Keratinocyte (primary cell): Measurements from ENCODE around the gene MIS18A. TPM values are rescaled to one million over a fixed set of nuclear protein-coding genes. Genes with fewer than 3 reads are reported as not detected.

Experiments
- DNase-seq: peaks from one replicate; pipeline ENCODE4 v3.0.0-alpha.2; 2011; ENCODE audit warnings: low read depth, missing footprints, low spot score
- FAIRE-seq: peaks from 2 replicates; lab custom pipeline; 2011; peaks lifted over from hg19 to GRCh38; lab: Jason Lieb, UNC
- H2AFZ ChIP-seq: 2 replicates; pipeline ENCODE4 v1.6.0; 2012; ENCODE audit warnings: low read length, control low read depth, inconsistent platforms; ENCODE audit not compliant: control insufficient read depth
- H3K27ac ChIP-seq: 2 replicates; pipeline ENCODE4 v1.5.1; 2011; ENCODE audit warnings: low read length; ENCODE audit not compliant: control insufficient read depth, insufficient read depth
- H3K27me3 ChIP-seq: 3 replicates; pipeline ENCODE4 v1.6.0; 2011; ENCODE audit warnings: low read length; ENCODE audit not compliant: control insufficient read depth, insufficient read depth; ENCODE audit errors: extremely low read depth
- H3K36me3 ChIP-seq, 2 experiments: 2 replicates in 1 of 2; 3 replicates in 1 of 2; pipeline ENCODE4 v1.5.1; 2011; ENCODE audit warnings: low read length in 2 of 2, mild to moderate bottlenecking in 1 of 2; ENCODE audit not compliant: control insufficient read depth in 2 of 2, insufficient read depth in 2 of 2; ENCODE audit errors: extremely low read depth in 1 of 2
- H3K4me1 ChIP-seq: 3 replicates; pipeline ENCODE4 v1.5.1; 2011; ENCODE audit warnings: low read length; ENCODE audit not compliant: control insufficient read depth, insufficient read depth; ENCODE audit errors: extremely low read depth
- H3K4me2 ChIP-seq: 3 replicates; pipeline ENCODE4 v1.6.0; 2011; ENCODE audit warnings: low read depth, low read length; ENCODE audit not compliant: control insufficient read depth, insufficient read depth; ENCODE audit errors: extremely low read depth
- H3K4me3 ChIP-seq, 3 experiments: fragments of 200-600 bp in 1 of 3; sonication (generic) in 1 of 3; 2 replicates in 2 of 3; 3 replicates in 1 of 3; pipeline ENCODE4 v1.5.1; 2011 to 2016; ENCODE audit warnings: low read length in 3 of 3, mild to moderate bottlenecking in 3 of 3, control low read depth in 2 of 3, inconsistent platforms in 1 of 3, low read depth in 1 of 3, mixed read lengths in 1 of 3, mixed run types in 1 of 3, moderate library complexity in 1 of 3; ENCODE audit not compliant: control insufficient read depth in 2 of 3, insufficient read depth in 2 of 3; ENCODE audit errors: extremely low read depth in 1 of 3
- H3K79me2 ChIP-seq: 2 replicates; pipeline ENCODE4 v1.6.0; 2012; ENCODE audit warnings: low read length; ENCODE audit not compliant: control insufficient read depth, insufficient read depth
- H3K9ac ChIP-seq: 3 replicates; pipeline ENCODE4 v1.6.0; 2011; ENCODE audit warnings: low read length; ENCODE audit not compliant: control insufficient read depth, insufficient read depth; ENCODE audit errors: extremely low read depth
- H3K9me1 ChIP-seq: 3 replicates; pipeline ENCODE4 v1.6.0; 2011; ENCODE audit warnings: low read length; ENCODE audit not compliant: control insufficient read depth, insufficient read depth; ENCODE audit errors: extremely low read depth
- H3K9me3 ChIP-seq: 2 replicates; pipeline ENCODE4 v1.5.1; 2012; ENCODE audit warnings: low read depth, low read length; ENCODE audit not compliant: control insufficient read depth
- H4K20me1 ChIP-seq: 3 replicates; pipeline ENCODE4 v1.6.0; 2011; ENCODE audit warnings: low read length; ENCODE audit not compliant: control insufficient read depth, insufficient read depth; ENCODE audit errors: extremely low read depth
- CTCF ChIP-seq, 3 experiments: IDR thresholded peaks in 1 of 3; conservative IDR thresholded peaks in 1 of 3; optimal IDR thresholded peaks in 1 of 3; 2 replicates in 2 of 3; 3 replicates in 1 of 3; pipeline versions ENCODE3 to v1.5.1; 2011; ENCODE audit warnings: low read length in 3 of 3, mild to moderate bottlenecking in 3 of 3, moderate library complexity in 2 of 3, control low read depth in 1 of 3, inconsistent platforms in 1 of 3; ENCODE audit not compliant: insufficient read depth in 2 of 3; ENCODE audit errors: extremely low read depth in 1 of 3
- EZH2 ChIP-seq: IDR thresholded peaks from one replicate; pipeline ENCODE4 v1.6.1; 2012; ENCODE audit warnings: inconsistent platforms, mild to moderate bottlenecking, low read length, moderate library complexity
- dilution Hi-C: fragments of 300-500 bp; cut with MboI; formaldehyde crosslinking; loops from one replicate; pipeline ENCODE4 v1.7.0; 2020; ENCODE audit warnings: low sequenced_read_pairs; ENCODE audit not compliant: extremely low pct_ligation_motif_present
- polyA plus RNA-seq, 5 experiments: library from polyadenylated mRNA; depleted of rRNA in 3 of 5; stranded (reverse) in 3 of 5; stranded (forward) in 1 of 5; unstranded in 1 of 5; fragments of >200 nt; gene quantifications; 1 replicate in 1 of 5; 2 replicates in 3 of 5; 3 replicates in 1 of 5; pipeline versions ENCODE4 v1.2.1 to v1.2.3, GENCODE V29; 2011 to 2012; ENCODE audit warnings: missing spikeins in 2 of 5, low read depth in 1 of 5, low replicate concordance in 1 of 5

Gene MIS18A
- polyA plus RNA-seq, 1 donor (not counting 4 experiments of a cell fraction or from before 2014, with no cell fraction given), result 12.1 TPM

GRCh38 chr21:32303385-32303784 lies 24.5 kb upstream of the MIS18A start:
- Histone ChIP-seq H4K20me1 (no peaks in the 10 kb centered on the region), H3K36me3 (peaks cover 8 to 22% of the 10 kb centered on the region in 2 experiments), H3K9me1 (no peaks in the 10 kb centered on the region), H3K9me3 (no peaks in the 10 kb centered on the region), H2AFZ (no peak overlapping the region), H3K27ac (no peak overlapping the region), H3K27me3 (no peaks in the 10 kb centered on the region), H3K4me1 (no peaks in the 10 kb centered on the region), H3K9ac (no peak overlapping the region), H3K4me2 (no peak overlapping the region), H3K79me2 (no peaks in the 10 kb centered on the region), H3K4me3 (no peak overlapping the region)
- FAIRE-seq, result no peak
- no peak for DNase-seq
- dilution Hi-C loops, result no loop called here
- TF ChIP-seq EZH2 (no peak), CTCF (optimal IDR thresholded peaks at IDR 0.05 in 1 of 3, IDR thresholded peaks at IDR 0.05 in 1 of 3, conservative IDR thresholded peaks at IDR 0.05 in 1 of 3; ENCODE audit: extremely low read depth in 1 of 3, insufficient read depth in 2 of 3, low read length in 3 of 3) (no peak)

- DNase-seq (no peak), FAIRE-seq (no peak)
- dilution Hi-C loops, result no loop called here
Observed at GRCh38 chr21:32302560-32302959, 23.7 kb upstream of the MIS18A start.

More at GRCh38 chr21:32302560-32302959, 23.7 kb upstream of the MIS18A start:
- Histone ChIP-seq H3K79me2 (no peaks in the 10 kb centered on the region), H3K9ac (no peak overlapping the region), H3K9me3 (no peaks in the 10 kb centered on the region), H3K4me2 (no peak overlapping the region), H4K20me1 (no peaks in the 10 kb centered on the region), H3K27ac (no peak overlapping the region), H3K4me3 (no peak overlapping the region), H2AFZ (no peak overlapping the region), H3K27me3 (no peaks in the 10 kb centered on the region), H3K4me1 (no peaks in the 10 kb centered on the region), H3K9me1 (no peaks in the 10 kb centered on the region), H3K36me3 (peaks cover 7 to 22% of the 10 kb centered on the region in 2 experiments)
- no peak for TF ChIP-seq CTCF (optimal IDR thresholded peaks at IDR 0.05 in 1 of 3, IDR thresholded peaks at IDR 0.05 in 1 of 3, conservative IDR thresholded peaks at IDR 0.05 in 1 of 3; ENCODE audit: extremely low read depth in 1 of 3, insufficient read depth in 2 of 3, low read length in 3 of 3)
- no peak for TF ChIP-seq EZH2
